Choroid plexus epithelial cell (primary cell): ENCODE measurements around the gene NPAS3.

Source experiments
- DNase-seq: peaks from one replicate; pipeline ENCODE4 v3.0.0-alpha.2; 2010; ENCODE audit warnings: low read depth
- H3K4me3 ChIP-seq: 2 replicates; pipeline ENCODE4 v1.5.1; 2011; ENCODE audit warnings: low read depth, mild to moderate bottlenecking, control low read depth, low read length, moderate library complexity
- CTCF ChIP-seq: conservative IDR thresholded peaks from 2 replicates; pipeline ENCODE4 v1.5.1; 2011; ENCODE audit warnings: low read depth, mild to moderate bottlenecking, control low read depth, inconsistent platforms, low read length, moderate library complexity

The NPAS3 gene

GRCh38 chr14:33477797-33478196, 539.1 kb downstream of the NPAS3 start:
- DNase-seq: no peak
- H3K4me3 ChIP-seq: no peak overlapping the region
- no peak for TF ChIP-seq CTCF

- no peak overlapping the region for H3K4me3 ChIP-seq
- no peak for TF ChIP-seq CTCF
- DNase-seq: no peak
Observed at GRCh38 chr14:33480071-33480886, 541.6 kb downstream of the NPAS3 start.

- no peak for TF ChIP-seq CTCF
- no peak for DNase-seq
- H3K4me3 ChIP-seq: no peak overlapping the region
Observed at GRCh38 chr14:33480887-33481184, 542.2 kb downstream of the NPAS3 start.

GRCh38 chr14:33483110-33483509, 544.4 kb downstream of the NPAS3 start:
- no peak for DNase-seq
- no peak overlapping the region for H3K4me3 ChIP-seq
- TF ChIP-seq CTCF: no peak

DNA sequence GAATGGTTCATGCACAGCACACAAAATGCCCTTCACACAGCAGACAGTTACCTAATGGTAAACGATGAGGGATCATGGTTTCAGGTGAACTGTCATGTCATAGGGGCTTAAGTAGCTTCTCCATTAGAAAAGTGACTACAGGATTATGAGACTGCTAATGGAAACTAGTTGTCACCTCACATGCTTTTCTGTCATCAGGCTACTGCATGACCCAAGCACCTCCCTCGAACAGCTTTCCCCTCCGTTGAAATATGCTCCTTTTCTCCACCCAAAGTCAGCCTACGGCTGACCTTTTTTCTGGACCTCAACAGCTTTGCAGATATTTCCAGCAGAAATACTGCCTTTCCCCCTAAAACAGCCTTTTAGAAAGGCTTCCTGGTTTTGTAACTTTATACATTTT, 544.9 kb downstream of the NPAS3 start:
- DNase-seq: no peak
- TF ChIP-seq CTCF: no peak
- no peak overlapping the region for H3K4me3 ChIP-seq

GRCh38 chr14:33484264-33484663, 545.6 kb downstream of the NPAS3 start:
- TF ChIP-seq CTCF: no peak
- H3K4me3 ChIP-seq: no peak overlapping the region
- peak; percentile 55 for DNase-seq

- H3K4me3 ChIP-seq: no peak overlapping the region
- TF ChIP-seq CTCF: no peak
- DNase-seq: no peak
Observed at GRCh38 chr14:33486332-33486890, 547.7 kb downstream of the NPAS3 start.
